ENCODE measurements around the gene NSUN7.

GRCh38 chr4:40723728-40724127 lies 26.0 kb upstream of the NSUN7 start:
- TF ChIP-seq CTCF (IDR thresholded peaks at IDR 0.05) (no peak), POLR2A (IDR thresholded peaks at IDR 0.05) (no peak)
